Uterus (tissue), 2 donors: ENCODE measurements around the gene SLC44A5.

Source experiments
- POLR2A ChIP-seq, 2 donors: fragments of 450-650 bp; IDR thresholded peaks; one replicate each; pipeline ENCODE4 v1.6.1; 2016; ENCODE audit warnings: antibody characterized with exemption in 2 of 2, mild to moderate bottlenecking in 1 of 2, moderate library complexity in 1 of 2
- TF ChIP-seq, protein P1 (sequence below), 4 experiments: fragments of 200-600 bp in 2 of 4; fragments of 450-650 bp in 2 of 4; sonication (generic) in 2 of 4; IDR thresholded peaks; one replicate each; pipeline ENCODE4 v1.5.1; 2016 to 2019; ENCODE audit warnings: antibody characterized with exemption in 4 of 4, mild to moderate bottlenecking in 2 of 4, moderate library complexity in 1 of 4

DNA sequence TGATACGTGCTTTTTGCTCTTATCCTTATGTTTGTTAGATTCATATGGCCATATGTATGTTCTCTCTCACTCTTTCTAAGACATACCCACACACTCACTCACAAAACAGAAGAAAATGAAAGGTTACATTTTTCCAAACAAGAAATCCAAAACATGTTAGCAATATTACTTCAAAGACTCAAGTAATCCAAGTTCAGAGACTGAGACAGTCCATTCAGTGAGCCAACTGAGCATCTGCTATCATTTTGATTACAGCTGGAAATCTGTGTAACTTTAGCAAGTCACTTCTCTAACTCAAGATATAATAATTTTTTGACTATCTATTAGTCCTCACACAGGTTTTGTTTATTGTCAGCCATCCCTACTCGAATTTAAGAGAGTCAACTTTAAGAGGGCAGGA, 257.9 kb downstream of the SLC44A5 start:
- no peak for TF ChIP-seq POLR2A (IDR thresholded peaks at IDR 0.05)
- TF ChIP-seq, protein P1, sequence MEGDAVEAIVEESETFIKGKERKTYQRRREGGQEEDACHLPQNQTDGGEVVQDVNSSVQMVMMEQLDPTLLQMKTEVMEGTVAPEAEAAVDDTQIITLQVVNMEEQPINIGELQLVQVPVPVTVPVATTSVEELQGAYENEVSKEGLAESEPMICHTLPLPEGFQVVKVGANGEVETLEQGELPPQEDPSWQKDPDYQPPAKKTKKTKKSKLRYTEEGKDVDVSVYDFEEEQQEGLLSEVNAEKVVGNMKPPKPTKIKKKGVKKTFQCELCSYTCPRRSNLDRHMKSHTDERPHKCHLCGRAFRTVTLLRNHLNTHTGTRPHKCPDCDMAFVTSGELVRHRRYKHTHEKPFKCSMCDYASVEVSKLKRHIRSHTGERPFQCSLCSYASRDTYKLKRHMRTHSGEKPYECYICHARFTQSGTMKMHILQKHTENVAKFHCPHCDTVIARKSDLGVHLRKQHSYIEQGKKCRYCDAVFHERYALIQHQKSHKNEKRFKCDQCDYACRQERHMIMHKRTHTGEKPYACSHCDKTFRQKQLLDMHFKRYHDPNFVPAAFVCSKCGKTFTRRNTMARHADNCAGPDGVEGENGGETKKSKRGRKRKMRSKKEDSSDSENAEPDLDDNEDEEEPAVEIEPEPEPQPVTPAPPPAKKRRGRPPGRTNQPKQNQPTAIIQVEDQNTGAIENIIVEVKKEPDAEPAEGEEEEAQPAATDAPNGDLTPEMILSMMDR (IDR thresholded peaks at IDR 0.05), result no peak
